ENCODE data around the gene R3HCC1L. TPM values are rescaled to one million over a fixed set of nuclear protein-coding genes. Genes with fewer than 3 reads are reported as not detected.

R3HCC1L gene
- total RNA-seq, 3 donors from 2014 or later, result 12.2 to 28.5 (median 20.6) TPM

- no peak overlapping the region for H3K27ac ChIP-seq
- no peak for DNase-seq (ENCODE audit: low spot score in 2 of 2)
- intact Hi-C loops (cut with DNase I; ENCODE audit: low total_unique reads), result no loop called here
- no peaks in the 10 kb centered on the region for H3K36me3 ChIP-seq
- H3K4me1 ChIP-seq, result no peaks in the 10 kb centered on the region
- no peaks in the 10 kb centered on the region for H3K9me3 ChIP-seq
- H3K27me3 ChIP-seq, result no peaks in the 10 kb centered on the region
- TF ChIP-seq, protein P1, sequence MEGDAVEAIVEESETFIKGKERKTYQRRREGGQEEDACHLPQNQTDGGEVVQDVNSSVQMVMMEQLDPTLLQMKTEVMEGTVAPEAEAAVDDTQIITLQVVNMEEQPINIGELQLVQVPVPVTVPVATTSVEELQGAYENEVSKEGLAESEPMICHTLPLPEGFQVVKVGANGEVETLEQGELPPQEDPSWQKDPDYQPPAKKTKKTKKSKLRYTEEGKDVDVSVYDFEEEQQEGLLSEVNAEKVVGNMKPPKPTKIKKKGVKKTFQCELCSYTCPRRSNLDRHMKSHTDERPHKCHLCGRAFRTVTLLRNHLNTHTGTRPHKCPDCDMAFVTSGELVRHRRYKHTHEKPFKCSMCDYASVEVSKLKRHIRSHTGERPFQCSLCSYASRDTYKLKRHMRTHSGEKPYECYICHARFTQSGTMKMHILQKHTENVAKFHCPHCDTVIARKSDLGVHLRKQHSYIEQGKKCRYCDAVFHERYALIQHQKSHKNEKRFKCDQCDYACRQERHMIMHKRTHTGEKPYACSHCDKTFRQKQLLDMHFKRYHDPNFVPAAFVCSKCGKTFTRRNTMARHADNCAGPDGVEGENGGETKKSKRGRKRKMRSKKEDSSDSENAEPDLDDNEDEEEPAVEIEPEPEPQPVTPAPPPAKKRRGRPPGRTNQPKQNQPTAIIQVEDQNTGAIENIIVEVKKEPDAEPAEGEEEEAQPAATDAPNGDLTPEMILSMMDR (IDR thresholded peaks at IDR 0.05), result no peak
- TF ChIP-seq POLR2AphosphoS5 (IDR thresholded peaks at IDR 0.05) (no peak), POLR2A (IDR thresholded peaks at IDR 0.05) (no peak)
- H3K4me3 ChIP-seq, result no peak overlapping the region
Measured at GRCh38 chr10:98201760-98202159, 67.3 kb downstream of the R3HCC1L start.

- Histone ChIP-seq H3K36me3 (no peaks in the 10 kb centered on the region), H3K4me1 (no peaks in the 10 kb centered on the region), H3K27me3 (no peaks in the 10 kb centered on the region), H3K9me3 (no peaks in the 10 kb centered on the region), H3K4me3 (no peak overlapping the region), H3K27ac (no peak overlapping the region)
- no peak for DNase-seq (ENCODE audit: low spot score in 2 of 2)
- intact Hi-C loops (cut with DNase I; ENCODE audit: low total_unique reads), result no loop called here
- TF ChIP-seq POLR2AphosphoS5 (IDR thresholded peaks at IDR 0.05) (no peak), POLR2A (IDR thresholded peaks at IDR 0.05) (no peak)
- TF ChIP-seq, protein P1 (IDR thresholded peaks at IDR 0.05), result no peak
Measured at GRCh38 chr10:98202378-98202777, 67.9 kb downstream of the R3HCC1L start.

DNA sequence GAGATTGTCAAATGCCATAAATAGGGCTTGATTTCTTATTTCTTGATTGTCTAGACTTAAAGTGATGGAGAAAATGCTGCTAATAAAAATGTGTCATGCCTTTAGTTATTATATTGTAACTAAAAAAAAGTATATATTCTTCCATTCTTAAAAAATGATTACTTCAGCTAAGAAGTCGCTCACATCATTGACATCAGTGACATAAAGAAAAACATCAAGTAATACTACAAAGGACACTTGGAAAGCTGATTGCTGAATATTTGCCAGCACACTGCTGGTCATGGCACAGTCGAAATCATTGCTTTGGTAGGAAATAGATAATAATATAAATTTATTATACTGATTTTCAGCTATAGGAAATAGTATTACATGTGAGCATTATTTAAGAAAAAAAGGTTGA, 70.9 kb downstream of the R3HCC1L start:
- Histone ChIP-seq H3K4me1 (no peaks in the 10 kb centered on the region), H3K4me3 (no peak overlapping the region), H3K27me3 (no peaks in the 10 kb centered on the region), H3K27ac (no peak overlapping the region), H3K9me3 (no peaks in the 10 kb centered on the region), H3K36me3 (peaks cover 3% of the 10 kb centered on the region)
- no peak for DNase-seq (ENCODE audit: low spot score in 2 of 2)
- intact Hi-C loops (cut with DNase I; ENCODE audit: low total_unique reads), result no loop called here
- TF ChIP-seq POLR2AphosphoS5 (IDR thresholded peaks at IDR 0.05), result no peak
- TF ChIP-seq, protein P1 (IDR thresholded peaks at IDR 0.05), result no peak
- TF ChIP-seq POLR2A (IDR thresholded peaks at IDR 0.05), result no peak

- H3K9me3 ChIP-seq, result no peaks in the 10 kb centered on the region
- TF ChIP-seq POLR2A (IDR thresholded peaks at IDR 0.05) (no peak), POLR2AphosphoS5 (IDR thresholded peaks at IDR 0.05) (no peak)
- TF ChIP-seq, protein P1 (IDR thresholded peaks at IDR 0.05), result no peak
- H3K4me3 ChIP-seq, result no peak overlapping the region
Measured at GRCh38 chr10:98208925-98209324, 74.5 kb downstream of the R3HCC1L start.

DNA sequence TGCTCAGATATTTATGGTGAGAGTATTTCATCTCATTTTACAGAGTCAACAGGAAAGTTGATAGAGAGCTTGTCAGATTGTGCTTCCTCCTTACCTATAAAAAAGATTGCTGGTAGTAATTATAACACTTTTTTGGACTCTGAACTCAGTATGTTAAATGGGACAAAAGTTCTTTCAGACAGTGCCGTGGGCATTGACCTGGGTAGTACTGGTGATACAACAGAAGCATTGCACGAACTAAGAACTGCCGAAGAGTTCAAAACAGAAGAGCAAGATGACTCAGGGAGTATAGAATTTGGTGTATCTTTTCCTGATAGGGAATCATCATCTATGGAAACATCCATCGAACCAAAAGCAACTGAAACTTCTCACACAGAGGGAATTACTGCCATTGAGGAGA, 75.0 kb downstream of the R3HCC1L start:
- TF ChIP-seq, protein P1 (IDR thresholded peaks at IDR 0.05), result no peak
- TF ChIP-seq POLR2AphosphoS5 (IDR thresholded peaks at IDR 0.05) (no peak), POLR2A (IDR thresholded peaks at IDR 0.05) (no peak)
- no peaks in the 10 kb centered on the region for H3K9me3 ChIP-seq

More at GRCh38 chr10:98208925-98209324, 74.5 kb downstream of the R3HCC1L start:
- peaks cover 7 to 9% of the 10 kb centered on the region in 2 donors for H3K4me1 ChIP-seq
- no peak for DNase-seq (ENCODE audit: low spot score in 2 of 2)
- no peak overlapping the region for H3K27ac ChIP-seq
- H3K36me3 ChIP-seq, result peaks cover 3% of the 10 kb centered on the region
- intact Hi-C loops (cut with DNase I; ENCODE audit: low total_unique reads), result no loop called here
- no peaks in the 10 kb centered on the region for H3K27me3 ChIP-seq

More for the DNA sequence above, 75.0 kb downstream of the R3HCC1L start:
- peaks cover 7 to 9% of the 10 kb centered on the region in 2 donors for H3K4me1 ChIP-seq
- H3K27ac ChIP-seq, result no peak overlapping the region
- intact Hi-C loops (cut with DNase I; ENCODE audit: low total_unique reads), result no loop called here
- H3K4me3 ChIP-seq, result no peak overlapping the region
- no peaks in the 10 kb centered on the region for H3K27me3 ChIP-seq
- H3K36me3 ChIP-seq, result peaks cover 3% of the 10 kb centered on the region
- DNase-seq (ENCODE audit: low spot score in 2 of 2), result no peak

Data from breast epithelium (tissue), 4 donors.